Measurements from ENCODE around the gene SRPK1.

SRPK1 gene

DNA sequence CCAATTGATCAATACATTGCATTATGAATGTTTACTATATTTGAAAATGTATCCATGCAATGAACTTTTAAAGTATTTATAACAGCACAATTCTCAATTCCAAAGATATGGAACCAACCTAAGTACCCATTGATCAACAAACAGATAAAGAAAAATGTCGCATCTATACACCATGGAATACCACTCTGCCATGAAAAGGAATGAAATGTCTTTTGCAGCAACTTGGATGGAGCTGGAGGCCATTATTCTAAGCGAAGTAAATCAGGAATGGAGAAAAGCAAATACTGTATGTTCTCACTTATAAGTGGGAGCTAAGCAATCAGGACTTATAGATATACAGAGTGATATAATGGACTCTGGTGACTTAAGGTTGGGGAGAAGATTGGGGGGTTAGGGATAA, 22.9 kb downstream of the SRPK1 start:
- DNase-seq (ENCODE audit: low spot score), result no peak

DNA sequence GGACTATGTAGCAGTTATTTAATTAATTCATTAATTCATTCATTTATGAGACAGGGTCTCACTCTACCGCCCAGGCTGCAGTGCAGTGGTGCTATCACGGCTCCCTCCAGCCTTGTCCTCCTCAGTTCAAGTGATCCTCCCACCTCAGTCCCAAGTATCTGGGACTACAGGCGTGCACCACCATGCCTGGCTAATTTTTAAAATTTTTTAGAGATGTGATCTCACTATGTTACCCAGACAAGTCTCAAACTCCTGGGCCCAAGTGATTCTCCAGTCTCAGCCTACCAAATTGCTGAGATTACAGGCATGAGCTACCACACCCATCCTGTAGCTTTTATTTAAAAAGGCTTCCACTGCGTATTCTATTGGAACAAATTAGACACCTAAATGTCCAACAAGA, 23.4 kb downstream of the SRPK1 start:
- no peak for DNase-seq (ENCODE audit: low spot score)

DNA sequence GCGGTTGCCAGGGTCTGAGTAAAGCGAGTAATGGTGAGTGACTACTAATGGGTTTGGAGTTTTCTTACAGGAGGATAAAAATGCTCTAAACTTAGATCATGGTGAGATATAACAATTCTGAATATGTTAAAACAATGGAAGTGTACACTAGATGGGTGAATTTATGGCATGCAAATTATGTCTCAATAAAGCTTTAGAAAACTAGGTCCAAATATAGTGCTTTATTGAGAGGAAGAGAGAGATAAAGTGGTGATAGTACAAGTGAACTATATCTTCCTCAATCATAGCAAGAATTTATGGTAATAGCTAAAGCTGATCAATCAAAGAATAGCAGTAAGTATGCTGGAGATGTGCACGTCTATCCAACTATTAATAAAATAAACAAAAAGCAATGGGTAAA, 23.9 kb downstream of the SRPK1 start:
- no peak for DNase-seq (ENCODE audit: low spot score)

DNA sequence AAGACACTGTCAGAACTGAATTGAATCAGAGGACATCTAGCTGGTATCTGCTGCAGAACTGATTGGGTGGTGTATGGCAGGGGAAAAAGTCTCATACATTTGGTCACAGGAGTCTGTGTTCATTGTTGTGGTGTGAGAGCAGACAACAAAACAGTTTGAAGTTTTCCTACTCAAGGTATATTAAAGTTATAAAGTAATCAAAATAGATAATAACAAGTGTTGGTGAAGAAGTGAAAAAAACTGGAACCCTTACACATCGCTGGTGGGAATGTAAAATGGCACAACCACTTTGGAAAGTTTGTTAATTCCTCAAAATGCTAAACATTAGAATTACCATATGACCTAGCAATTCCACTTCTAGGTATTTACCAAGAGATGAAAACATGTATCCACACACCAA, 24.7 kb downstream of the SRPK1 start:
- DNase-seq (ENCODE audit: low spot score), result no peak

DNA sequence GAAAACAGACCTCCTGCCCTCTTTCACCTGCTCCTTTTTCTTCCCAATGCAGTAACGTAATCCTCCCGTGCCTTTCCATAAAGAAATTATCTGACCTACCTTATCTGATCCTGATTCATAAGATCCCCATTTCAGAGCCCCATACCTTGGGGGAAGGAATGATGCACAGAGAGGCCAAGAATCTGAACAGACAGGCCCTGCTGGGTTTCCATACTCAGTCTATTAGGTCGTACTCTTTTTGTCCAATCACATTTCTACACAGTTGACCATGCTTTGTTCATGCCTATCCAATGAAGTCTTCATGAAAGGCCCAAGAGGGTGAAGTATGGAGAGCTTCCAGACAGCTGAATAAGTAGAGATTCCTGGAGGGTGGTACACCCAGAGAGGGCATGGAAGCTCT, 25.3 kb downstream of the SRPK1 start:
- no peak for DNase-seq (ENCODE audit: low spot score)

DNA sequence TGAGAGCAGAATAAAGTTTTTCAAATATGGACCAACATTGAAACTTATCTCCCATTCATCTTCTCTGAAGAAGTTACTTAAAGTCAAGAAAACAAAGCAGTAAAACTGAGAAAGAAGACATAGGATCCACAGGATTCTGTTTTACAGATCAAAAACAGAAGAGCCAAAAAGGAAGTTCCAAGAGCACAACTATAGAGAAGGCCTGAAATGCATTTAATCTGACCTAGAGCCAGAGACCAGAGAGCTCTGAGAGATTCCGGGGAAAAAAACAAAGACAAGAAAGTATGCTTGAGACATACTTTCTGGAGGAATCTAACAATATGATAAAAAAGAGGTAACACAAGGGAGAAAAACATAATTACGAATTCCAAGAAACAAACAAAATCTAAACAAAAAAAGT, 26.1 kb downstream of the SRPK1 start:
- no peak for DNase-seq (ENCODE audit: low spot score)

DNA sequence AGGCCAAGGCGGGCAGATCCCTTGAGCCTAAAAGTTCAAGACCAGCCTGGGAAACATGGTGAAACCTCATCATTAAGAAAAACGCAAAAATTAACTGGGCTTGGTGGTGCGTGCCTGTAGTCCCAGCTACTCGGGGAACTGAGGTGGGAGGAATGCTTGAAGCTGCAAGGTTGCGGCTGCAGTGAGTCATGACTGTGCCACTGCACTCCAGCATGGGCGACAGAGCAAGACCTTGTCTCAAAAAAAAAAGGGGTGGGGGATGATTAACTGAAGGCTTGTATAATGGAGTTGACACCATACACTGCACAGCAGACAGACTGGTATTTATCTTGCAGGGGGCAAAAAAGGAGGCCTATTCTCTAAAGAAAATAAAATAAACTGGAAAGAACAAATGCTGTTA, 27.7 kb downstream of the SRPK1 start:
- DNase-seq (ENCODE audit: low spot score), result no peak

DNA sequence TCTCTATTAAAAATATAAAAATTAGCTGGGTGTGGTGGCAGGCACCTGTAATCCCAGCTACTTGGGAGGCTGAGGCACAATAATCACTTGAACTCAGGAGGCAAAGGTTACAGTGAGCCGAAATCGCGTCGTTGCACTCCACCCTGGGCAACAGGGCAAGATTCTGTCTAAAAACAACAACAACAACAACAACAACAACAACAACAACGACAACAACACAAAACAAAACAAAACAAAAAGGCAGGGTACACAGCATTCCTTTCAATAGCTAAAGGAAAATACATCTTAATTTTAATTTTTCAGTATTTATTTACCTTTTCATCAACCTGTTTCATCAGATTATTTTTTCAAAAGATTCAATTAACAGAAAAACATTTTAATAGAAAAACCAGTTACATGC, 28.4 kb downstream of the SRPK1 start:
- DNase-seq (ENCODE audit: low spot score), result no peak

DNA sequence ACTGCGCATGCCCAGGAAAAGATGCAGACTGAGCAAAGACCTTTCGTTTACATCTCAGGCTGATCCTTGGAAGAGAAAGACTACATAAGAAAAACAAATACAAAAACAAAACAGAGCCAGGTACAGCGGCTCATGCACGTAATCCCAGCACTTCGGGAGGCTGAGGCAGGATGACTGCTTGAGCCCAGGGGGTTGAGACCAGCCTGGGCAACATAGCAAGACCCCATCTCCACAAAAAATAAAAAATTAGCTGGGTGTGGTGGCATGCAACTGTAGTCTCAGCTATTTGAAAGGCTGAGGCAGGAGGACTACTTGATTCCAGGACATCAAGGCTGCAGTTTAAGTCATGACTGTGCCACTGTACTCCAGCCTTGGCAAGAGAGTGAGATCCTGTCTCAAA, 41.7 kb downstream of the SRPK1 start:
- no peak for DNase-seq (ENCODE audit: low spot score)

DNA sequence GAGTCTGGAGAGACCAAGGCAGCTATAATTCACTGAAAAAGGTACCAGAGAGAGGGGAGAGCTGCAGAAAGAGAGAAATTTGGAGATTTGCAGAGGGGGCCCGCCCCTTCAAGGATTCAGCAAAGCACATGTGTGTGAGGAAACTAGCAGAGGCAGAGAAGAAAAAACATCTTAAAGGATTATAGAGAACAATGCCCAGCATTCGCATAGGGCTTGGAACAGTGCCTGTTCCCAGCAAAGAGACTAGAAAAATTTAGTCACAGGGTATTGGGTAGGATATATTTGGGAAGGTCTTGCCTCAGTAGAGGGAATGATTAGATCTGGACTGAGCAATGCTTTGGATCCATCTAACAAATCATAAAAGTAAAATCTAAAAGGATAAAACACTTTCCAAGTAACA, 44.0 kb downstream of the SRPK1 start:
- no peak for DNase-seq (ENCODE audit: low spot score)

DNA sequence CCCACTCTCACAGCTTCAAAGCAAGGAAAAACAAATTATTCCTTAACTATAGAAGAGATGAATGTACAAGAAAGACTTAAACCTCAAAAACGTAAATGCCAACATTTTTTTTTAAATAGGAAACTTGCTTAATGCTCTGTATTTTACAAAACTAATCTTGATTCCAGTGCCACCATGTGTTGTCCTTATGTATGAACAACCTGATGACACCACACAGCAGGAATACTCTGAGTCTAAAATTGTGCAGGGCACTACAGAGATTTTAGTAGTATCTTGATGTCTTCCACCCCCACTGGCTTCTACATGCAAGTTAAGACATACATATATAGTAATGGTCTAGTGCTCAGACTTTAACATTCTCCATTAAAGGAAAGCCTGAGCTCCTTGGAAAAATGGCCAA, 46.2 kb downstream of the SRPK1 start:
- DNase-seq (ENCODE audit: low spot score), result no peak

DNA sequence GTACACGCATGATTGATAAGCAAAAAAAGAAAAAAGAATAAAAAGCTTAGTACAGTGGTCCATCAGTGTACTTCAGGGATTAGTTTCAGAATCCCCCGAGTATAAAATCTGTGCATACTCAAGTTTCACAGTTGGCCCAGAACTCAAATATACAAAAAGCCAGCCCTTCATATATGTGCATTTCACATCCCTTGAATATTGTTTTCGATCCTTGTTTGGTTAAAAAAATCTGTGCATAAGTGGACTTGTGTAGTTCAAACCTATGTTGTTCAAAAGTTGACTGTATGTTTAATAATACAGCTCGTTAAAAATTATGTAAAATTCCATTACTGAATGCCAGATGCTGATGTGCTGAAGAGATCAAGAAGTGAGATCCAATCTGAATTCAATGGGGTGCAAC, 61.5 kb downstream of the SRPK1 start:
- no peak for DNase-seq (ENCODE audit: low spot score)

DNA sequence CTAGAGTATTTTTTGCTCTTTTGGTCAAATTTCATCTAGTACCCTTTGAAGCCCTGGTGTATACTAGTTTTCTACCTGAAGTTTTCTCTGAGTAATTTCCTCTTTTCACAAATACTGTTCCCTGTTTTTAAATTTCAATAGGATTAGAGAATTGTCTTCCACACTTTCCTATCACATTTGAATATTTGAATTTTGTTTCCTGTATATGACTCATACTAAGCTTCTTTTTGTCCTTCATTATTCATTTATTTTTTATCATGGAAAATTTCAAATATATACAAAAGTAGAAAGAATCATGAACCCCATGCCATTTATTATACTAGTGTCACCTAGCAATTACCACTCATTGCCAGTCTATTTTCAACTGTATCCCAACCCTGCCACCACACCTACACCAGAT, 63.0 kb downstream of the SRPK1 start:
- DNase-seq (ENCODE audit: low spot score), result no peak

DNA sequence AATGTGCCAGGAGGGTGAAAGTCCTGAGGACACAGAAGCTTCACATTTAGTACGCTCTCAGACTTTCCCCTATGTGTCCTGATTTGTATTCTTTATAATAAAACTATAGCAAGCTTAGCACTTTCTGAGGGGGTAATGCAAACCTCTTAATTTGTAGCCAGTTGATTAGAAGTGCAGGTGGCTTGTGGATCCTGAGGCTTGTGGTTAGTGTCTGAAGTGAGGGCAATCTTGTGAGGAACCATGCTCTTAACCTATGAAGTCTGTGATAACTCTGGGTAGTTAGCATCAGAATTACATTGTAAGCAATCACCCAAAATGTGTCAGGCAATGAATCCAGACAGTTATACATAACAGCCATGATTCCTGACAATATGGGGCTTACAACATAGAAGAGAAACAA, 64.6 kb downstream of the SRPK1 start:
- no peak for DNase-seq (ENCODE audit: low spot score)

DNA sequence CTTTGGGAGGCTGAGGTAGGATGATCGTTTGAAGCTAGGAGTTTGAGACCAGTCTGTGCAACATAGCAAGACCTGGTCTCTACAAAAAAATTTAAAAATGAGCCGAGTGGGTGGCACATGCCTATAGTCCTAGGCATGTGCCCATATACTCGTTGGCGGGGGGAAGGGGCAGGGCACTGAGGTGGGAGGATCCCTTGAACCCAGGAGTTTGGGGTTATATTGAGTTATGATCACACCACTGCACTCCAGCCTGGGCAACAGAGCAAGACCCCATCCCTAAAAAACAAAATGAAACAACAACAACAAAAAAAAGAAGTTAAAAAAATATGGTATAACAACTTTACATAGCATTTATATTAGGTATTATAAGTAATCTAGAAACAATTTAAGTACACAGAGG, 67.9 kb downstream of the SRPK1 start:
- DNase-seq (ENCODE audit: low spot score), result no peak

DNA sequence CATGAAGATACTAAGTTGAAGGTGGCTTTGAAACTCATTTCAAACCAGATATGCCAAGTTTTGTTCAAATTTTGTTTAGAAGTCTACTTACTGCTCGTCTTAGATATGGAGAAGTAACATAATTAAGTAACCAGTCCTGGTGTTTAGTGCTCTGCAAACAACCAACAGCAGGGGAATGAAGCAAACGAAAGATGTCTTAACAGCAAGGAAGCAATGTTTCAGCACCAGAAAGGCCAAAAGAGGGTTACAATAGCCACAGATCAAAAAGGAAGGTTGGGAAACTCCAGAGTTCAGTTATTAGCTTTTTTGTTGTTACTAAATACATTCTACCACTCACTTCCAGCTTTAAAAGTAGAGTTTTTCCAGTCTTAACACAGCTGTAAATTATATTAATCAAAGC, 70.7 kb downstream of the SRPK1 start:
- DNase-seq (ENCODE audit: low spot score), result no peak

DNA sequence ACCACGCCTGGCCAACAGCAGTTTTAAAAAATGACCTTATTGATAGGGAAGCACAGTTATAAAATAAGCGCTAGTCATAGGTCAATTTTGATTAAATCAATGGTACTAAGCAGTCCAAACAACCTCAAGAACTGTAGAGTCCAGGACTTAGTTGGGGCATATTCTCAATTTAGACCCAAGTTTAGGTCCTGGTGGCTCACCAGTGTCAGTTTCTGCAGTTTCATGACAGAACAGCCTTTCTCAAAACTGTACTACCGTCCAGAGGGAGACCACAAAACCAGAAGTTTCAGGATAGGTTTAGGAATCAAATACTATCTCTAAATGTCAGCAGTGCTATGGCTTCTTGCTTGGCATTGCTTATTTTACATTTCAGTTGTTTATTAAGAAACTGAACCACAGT, 76.6 kb downstream of the SRPK1 start:
- no peak for DNase-seq (ENCODE audit: low spot score)

DNA sequence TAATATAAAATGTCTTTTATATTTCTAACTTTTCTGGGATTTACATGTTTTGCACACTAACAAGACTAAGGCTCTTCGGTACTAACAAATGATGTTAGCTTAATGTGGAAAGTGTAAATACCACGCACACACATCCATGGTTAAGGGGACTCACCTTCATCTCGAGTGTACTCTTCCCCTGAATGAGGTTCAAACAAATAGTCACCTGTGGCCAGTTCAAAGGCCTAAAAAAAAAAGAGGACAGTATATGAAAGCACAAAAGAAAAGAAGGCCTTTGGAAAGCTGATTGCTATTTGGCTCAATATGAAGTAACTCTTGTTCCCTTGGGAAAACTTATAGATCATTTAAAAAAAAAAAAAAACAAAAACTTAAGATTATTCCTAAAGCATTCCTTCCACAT, 78.5 kb downstream of the SRPK1 start:
- no peak for DNase-seq (ENCODE audit: low spot score)

DNA sequence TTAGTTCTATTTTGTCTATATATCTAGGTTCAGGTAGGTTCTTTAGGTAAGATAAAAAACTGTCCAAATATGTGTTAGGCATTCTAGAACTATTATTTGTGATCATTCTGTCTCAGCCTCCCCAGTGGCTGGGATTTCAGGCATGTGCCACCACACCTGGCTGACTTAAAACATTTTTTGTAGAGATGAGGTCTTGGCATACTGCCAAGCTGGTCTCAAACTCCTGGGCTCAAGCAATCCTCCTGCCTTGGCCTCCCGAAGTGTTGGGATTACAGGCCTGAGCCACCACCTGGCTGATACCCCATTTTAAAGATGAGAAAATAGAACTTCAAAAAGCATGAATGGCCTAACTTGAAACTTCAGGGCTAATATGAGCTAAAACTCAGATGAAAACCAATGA, 81.9 kb downstream of the SRPK1 start:
- DNase-seq (ENCODE audit: low spot score), result no peak

DNA sequence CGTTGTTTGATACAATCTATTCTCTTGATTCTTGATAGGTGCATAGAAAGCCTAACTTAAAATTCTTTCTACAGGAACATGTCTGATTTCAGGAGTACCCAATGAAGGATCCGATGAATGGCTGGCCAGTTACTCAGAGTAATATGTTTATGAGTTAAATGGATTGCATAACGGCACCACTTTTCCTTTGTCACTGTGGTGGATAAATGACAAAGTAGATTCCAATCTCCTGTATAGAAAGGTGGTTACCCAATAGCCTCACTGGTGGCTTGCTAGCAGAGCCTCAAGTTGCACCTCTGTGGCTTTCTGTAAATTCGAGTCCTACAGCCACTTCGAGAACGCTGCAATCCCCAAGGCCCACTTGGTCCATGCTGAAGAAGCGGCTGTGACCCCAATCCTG, 87.4 kb downstream of the SRPK1 start:
- DNase-seq (ENCODE audit: low spot score), result no peak

DNA sequence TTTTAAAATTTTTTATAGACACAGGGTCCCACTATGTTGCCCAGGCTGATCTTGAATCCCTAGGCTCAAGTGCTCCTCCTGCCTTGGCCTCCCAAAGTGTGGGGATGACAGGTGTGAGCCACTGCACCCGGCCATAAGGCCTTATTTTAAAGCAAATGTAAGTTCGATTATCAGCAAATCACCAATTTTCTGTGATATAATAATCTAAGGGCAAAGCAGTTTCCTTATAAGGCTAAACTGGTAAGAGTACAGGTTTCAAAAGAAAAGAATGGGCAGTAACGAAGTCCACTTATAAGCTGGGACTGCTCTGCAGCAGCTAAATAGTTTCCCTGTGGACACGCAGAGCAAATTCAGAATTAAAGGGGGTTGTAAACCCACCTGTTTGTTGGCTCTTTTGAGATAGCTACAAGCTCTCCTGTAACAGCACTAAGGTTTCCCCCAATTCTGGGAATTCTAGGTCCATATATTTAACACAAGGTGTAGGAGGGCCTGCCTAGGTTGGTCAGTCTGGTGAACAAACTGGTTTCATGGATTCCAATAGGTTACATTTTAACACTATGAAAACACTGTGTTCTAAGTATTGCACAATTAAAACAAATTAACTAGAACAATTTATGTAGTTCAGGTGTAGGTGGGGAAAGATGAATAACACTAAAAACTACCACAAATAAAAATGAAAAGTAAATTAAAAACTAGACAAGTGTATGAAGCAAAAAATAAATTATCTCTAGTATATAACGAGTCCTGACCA, 89.5 kb downstream of the SRPK1 start:
- DNase-seq (ENCODE audit: low spot score), result no peak

DNA sequence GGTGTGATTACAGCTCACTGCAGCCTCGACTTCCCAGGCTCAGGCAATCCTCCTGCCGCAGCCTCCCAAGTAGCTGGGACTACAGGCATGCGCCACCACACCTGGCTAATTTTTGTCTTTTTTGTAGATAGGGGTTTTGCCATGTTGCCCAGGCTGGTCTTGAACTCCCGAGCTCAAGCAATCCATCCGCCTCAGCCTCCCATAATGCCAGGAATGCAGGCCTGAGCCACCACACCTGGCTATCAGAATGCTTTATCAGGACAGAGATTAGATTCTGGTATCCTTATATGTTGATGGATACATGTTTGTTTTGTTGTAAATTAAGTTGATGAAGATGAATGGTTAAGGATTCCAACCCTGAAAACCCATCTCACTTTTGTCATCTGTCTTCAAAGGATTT, 91.6 kb downstream of the SRPK1 start:
- DNase-seq (ENCODE audit: low spot score), result no peak

DNA sequence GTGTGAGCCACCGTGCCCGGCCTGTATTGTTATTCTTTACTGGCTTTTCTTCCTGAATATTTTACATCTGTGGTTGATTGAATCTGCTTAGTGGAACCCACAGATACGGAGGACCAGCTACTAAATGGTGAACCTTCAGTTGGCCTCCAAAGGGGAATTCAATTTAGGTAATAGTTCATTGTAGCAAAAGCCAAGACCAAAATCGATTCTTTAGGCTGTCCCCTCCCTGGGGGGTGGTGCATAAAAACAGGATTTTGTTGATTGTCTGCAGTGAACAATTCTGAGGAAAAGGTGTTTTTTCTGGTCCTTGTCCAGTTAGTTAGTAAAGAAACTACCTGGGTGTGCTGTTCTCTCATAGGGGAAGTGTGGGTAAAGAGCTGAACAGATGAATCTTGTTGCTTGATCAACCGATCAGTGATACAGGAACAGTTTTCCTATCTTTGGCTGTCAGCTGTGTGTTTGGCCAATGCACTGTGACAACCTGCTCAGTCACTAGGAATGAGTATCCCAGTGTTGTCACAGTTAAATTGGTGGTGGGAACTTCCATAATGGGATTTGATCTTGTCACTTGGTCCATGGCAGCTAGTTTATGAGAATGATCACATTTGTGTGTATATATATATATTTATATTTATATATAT, 96.2 kb downstream of the SRPK1 start:
- DNase-seq (ENCODE audit: low spot score), result no peak

DNA sequence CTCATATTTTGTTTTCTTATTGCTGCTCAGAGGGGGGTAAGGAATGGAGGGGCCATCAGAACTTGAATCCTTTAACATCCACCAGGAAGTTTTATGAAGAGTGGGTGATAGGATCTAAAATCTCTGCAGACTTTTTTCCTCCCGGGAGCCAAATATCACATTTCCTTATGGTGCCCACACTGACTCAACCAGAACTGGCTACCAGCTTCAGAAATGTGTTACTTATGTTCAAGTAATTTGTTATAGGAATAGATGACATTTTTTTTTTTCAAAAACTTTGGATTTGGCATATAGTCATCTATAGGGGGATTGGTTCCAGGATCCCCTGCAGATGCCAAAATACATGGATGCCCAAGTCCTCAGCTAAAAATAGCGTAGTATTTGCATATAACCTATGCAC, 97.3 kb downstream of the SRPK1 start:
- no peak for DNase-seq (ENCODE audit: low spot score)

All from germinal center (tissue), 1 donor.